ENCODE results near the gene KRTAP3-2.

DNA sequence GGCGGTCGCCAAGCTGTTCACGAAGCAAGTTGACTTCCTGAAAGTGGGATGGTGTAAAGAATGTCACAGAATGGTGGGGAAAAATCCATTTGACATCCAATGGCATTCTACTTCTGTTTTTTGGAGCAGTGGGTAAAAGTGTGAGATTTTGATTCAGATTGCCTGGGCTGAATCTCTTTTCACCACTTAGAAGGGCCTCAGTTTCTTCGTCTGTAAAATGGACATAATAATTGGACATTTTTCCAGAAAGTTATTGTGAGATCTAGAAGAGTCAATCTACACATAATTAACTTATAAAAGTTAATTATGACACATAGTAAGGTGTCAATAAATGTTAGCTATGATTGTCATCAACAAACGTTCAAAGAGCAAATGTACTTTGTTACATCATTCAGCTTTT, 18.6 kb downstream of the KRTAP3-2 start:
- TF ChIP-seq, protein P1, sequence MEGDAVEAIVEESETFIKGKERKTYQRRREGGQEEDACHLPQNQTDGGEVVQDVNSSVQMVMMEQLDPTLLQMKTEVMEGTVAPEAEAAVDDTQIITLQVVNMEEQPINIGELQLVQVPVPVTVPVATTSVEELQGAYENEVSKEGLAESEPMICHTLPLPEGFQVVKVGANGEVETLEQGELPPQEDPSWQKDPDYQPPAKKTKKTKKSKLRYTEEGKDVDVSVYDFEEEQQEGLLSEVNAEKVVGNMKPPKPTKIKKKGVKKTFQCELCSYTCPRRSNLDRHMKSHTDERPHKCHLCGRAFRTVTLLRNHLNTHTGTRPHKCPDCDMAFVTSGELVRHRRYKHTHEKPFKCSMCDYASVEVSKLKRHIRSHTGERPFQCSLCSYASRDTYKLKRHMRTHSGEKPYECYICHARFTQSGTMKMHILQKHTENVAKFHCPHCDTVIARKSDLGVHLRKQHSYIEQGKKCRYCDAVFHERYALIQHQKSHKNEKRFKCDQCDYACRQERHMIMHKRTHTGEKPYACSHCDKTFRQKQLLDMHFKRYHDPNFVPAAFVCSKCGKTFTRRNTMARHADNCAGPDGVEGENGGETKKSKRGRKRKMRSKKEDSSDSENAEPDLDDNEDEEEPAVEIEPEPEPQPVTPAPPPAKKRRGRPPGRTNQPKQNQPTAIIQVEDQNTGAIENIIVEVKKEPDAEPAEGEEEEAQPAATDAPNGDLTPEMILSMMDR (IDR thresholded peaks at IDR 0.05), result no peak
- TF ChIP-seq EZH2 (IDR thresholded peaks at IDR 0.05; ENCODE audit: borderline replicate concordance, insufficient read depth, low read depth, low read length, poor library complexity, severe bottlenecking), result no peak

Measured in B cell (primary cell).